ENCODE data around the gene CACNG1.
A peak's percentile ranks its signal among the peaks of the same experiment; 100 is the strongest.

CACNG1 gene

DNA sequence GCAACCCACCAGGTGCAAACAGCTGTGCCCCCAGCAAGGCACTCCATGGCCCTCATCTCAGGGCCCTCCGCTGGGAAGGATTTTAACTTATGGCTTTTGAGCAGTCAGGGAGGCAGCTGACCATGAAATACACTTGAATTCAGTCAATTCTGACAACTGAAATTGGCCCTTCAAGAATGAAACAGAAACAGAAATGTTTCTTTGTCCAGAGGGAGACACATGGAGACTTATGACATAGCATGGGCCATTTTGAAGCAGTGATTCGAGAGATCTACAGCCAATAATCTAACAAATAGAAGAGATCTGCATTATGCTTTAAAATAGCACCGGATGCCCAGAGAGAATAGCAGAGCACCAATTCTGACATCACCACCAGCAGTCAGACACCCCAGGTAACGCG is 7.5 kb downstream of the CACNG1 start:
- no peak for DNase-seq (ENCODE audit: low spot score)

- no peak for DNase-seq (ENCODE audit: low spot score)
These were observed 8.5 kb downstream of the CACNG1 start for GRCh38 chr17:67052720-67053437.

- DNase-seq (ENCODE audit: low spot score): no peak
These were observed 9.2 kb downstream of the CACNG1 start for GRCh38 chr17:67053438-67054000.

- no peak for DNase-seq (ENCODE audit: low spot score)
These were observed 9.7 kb downstream of the CACNG1 start for GRCh38 chr17:67054011-67054591.

DNA sequence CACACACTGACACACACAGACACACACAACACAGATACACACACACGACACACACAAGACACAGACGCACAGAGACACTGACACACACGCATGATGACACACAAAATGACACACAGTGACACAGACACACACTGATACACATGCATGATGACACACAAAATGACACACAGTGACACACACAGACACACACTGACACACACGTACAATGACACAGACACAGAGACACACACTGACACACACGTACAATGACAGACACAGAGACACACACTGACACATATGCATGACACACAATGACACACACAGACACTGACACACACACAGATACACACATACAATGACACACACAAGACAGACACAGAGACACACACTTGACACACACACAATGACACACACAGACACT is 10.3 kb downstream of the CACNG1 start:
- no peak for DNase-seq (ENCODE audit: low spot score)

GRCh38 chr17:67055041-67055443 is 10.7 kb downstream of the CACNG1 start:
- no peak for DNase-seq (ENCODE audit: low spot score)

DNA sequence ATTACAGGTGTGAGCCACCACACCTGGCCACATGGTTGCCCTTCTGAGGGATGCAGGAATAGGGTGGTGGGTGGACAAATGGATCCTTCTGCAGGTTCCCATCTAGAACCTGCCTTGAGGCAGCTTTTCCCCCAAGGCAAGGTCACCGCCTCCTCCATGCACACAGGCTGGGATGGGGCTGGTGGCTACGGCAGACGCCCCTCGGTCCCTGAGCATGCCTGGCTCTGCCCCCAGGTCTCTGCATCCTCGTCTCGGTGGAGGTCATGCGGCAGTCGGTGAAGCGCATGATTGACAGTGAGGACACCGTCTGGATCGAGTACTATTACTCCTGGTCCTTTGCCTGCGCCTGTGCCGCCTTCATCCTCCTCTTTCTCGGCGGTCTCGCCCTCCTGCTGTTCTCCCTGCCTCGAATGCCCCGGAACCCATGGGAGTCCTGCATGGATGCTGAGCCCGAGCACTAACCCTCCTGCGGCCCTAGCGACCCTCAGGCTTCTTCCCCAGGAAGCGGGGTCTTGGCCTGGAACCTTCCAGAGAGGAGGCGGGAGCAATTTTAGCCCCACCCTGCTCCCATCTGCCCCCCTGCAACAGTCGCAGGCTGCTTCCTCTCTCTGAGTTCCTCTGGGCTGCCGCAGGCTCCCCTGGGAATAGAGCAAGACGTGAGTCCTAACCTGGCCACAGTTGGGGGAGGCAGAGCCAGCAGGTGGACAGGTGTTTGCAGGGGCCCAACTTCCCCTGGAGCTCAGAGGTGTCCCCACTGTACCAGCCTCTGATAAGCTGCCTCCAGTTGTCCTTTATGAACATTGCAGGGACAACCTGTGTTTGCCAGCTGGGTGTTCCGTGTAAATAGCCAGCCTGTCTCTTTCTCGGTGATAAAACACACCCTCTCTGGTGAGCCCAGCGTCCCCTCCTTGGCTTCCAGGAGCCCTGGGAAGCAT is 11.7 kb downstream of the CACNG1 start:
- no peak for DNase-seq (ENCODE audit: low spot score)

GRCh38 chr17:67056746-67057490 is 12.6 kb downstream of the CACNG1 start:
- DNase-seq (ENCODE audit: low spot score): no peak

GRCh38 chr17:67058036-67058435 is 13.7 kb downstream of the CACNG1 start:
- no peak for DNase-seq (ENCODE audit: low spot score)

DNA sequence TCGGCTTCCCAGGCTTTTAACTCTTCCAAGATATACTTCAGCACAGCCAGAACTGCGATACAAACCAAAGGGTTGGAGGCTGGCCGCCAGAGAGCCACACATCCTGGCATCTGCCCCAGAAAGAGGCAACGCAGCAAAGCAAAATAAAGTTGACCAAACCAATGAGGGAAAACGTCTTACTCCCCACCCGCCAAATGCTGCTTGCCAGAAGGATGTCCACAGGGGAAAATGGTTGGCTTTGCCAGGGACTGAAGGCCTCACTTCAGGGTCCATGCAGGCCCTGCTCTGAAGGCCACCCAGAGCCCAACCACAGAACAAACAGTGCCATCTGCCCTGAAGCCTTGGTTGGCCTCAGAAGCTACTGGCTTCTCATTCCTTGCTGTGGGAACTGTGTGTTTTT is 15.0 kb downstream of the CACNG1 start:
- DNase-seq (ENCODE audit: low spot score): no peak

DNA sequence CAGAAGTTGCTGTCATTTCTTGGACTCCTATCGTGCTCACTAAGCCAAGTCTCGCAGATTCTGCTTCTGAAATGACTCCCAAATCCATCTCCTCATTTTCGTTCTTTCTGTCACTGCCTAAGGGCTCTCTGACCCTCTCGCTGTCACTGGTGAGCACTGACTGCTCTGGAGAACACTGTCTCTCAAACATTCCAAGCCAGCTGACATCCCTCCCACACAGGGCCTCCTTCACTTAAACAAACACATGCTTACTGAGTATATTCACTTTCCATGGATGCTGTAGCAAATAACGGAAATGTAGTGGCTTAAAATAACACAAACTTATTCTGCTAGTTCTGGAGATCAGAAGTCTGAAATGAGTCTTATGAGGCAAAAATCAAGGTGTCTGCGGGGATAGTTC is 18.8 kb downstream of the CACNG1 start:
- no peak for DNase-seq (ENCODE audit: low spot score)

DNA sequence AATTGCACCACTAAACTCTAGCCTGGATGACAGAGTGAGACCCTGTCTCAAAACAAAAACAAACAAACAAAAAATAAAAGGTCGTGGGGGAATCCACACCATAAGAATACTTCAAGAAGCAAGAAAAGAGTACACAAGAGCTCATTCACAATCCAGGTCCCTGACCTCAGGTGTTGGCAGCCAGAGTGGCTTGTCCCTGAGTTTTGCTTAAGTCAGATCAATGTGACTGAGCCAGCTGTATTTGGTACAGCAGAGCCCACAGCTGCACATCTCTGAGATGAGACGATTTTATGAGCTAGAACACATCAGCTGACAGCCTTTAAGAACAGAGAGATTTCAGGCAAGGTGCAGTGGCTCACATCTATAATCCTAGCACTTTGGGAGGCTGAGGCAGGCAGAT is 22.4 kb downstream of the CACNG1 start:
- DNase-seq (ENCODE audit: low spot score): no peak

DNA sequence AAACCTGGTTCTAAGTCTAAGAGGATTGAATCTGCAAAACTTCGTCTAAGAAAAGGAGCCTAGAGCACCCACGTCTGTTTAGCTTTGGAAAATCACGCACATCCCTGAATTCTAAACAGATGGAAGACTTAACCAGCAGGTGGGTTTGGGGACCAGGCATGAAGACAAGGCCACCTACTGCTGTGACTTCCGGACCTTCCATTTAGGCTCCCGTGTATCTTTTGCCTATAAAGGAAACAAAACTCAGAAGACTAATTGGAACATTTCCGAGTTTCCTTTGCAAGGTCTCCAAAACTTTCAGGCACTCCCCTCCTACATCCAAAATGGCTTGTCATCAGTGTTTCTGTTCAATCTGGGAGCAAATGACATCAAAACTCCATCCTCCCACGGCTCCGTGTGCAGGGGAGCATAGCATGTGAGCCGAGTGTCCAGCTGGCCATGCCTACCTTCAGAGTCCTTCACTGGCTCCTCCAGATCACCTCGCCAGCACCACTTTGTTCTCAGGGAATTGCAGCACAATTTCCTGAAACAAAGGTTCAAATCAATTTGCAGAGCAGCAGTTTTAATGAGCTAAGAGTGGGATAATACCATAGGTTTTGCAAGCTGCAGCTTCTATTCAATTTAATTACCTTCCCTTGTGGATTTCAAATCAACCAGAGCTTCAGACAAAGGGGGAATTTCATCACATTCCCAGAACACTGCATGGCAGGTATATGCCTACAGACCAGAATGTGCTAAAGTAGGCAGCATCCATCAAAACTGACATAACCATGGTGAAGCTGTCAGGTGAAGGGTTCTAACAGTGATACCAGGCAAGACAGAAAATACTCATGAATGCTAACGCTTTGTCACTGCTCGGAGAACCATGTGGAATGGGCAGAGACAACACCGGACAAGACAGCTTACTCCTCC is 23.5 kb downstream of the CACNG1 start:
- DNase-seq (ENCODE audit: low spot score): no peak

DNA sequence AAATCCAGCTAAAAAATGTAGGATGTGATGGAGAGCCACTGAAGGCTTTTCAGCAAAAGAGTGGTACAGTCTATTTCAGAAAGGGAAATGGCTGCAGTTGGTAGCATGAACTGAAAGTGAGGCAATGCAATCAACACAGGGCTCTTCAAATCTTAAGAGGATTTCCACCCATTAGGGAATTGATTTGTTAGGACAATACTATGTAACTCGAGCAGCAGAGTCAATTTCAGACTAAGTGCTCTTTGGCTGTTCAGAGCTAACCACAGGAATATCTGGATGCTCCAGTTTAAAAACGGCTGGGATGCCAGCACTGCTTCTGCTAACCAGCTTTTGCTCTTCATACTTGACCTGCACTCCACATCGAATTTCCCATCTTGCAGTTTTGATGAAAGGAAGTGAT is 24.6 kb downstream of the CACNG1 start:
- no peak for DNase-seq (ENCODE audit: low spot score)

DNA sequence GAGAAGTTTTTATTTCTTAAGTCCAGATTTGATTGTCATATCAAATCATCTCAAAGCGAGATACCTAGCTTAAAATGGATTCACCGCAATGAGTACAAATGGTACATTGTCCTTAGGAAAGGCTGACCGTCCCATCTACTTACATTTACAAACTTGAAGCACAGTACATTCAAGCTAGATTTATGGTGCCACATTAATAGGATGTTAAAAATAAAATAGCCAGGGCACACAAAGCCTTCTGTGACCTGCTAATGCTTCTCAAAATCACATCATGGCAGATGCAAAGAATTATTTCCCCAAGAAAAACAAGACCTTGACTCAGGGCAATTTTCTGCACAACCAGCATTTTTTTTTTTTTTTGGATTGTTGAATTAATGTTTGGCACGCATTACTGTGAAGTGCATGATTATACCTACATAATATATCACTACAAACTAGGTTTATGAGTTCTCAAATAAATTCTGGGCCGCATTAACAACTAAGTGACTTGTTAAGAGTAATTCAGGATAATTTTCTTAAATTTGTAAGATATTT is 25.3 kb downstream of the CACNG1 start:
- no peak for DNase-seq (ENCODE audit: low spot score)

DNA sequence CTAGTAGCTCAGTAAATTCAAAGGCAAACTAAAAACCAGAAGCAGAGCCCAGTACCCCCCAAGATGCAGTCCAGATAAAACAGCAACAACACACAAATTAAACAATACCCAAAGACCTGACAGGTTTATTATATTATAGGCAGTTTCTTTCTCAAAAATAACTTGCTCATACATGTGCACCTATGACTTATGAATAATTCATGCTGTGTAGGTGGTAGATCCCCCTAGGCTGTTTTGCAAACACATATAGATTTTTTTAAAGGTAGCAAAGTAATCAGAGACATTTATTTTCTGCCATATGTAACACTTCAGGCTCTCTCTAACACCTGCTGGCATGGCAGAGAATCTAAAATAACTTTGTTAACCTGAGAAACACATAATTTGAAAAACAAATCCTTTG is 27.2 kb downstream of the CACNG1 start:
- DNase-seq (ENCODE audit: low spot score): no peak

- DNase-seq (ENCODE audit: low spot score): no peak
These were observed 28.5 kb downstream of the CACNG1 start for GRCh38 chr17:67072885-67073284.

DNA sequence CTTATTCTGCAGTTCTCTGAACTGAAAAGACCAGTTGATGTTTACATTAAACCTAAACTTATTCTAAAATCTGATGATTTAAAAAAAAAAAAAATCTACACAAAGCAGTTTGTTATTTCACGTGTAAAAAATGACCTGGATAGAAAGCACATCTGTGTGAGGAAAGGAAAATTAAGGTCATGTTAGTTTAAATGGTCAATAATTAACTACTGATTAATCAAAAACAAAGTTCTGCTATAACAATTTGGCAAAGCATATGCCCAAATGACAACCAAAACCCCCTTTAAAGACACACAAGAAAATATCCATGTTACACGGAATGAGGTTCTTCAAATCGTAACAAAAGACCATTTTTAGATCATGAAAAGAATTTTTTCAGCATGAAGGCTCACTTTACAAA is 30.4 kb downstream of the CACNG1 start:
- no peak for DNase-seq (ENCODE audit: low spot score)

- peak; percentile 34 for DNase-seq (ENCODE audit: low spot score)
These were observed 31.9 kb downstream of the CACNG1 start for GRCh38 chr17:67076290-67076689.

DNA sequence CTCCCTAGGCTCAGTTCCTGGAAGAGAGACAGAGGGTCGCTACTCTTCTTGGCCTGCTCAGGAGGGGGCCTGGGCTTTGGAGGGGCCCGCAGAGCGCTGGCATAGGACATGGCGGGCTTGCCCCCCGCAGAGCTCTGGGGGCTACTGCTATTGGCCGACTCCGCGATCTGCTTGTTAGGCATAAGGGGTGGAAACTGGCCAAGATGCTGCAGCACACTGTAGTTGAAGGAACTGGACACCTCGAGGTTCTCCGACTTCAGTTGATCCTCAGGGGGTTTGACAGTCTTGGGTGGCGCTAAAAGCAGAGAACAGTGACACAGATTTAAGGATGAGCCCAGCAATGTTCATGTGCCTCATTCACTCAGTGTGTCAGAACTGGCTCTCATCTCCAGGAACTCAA is 33.9 kb downstream of the CACNG1 start:
- no peak for DNase-seq (ENCODE audit: low spot score)

DNA sequence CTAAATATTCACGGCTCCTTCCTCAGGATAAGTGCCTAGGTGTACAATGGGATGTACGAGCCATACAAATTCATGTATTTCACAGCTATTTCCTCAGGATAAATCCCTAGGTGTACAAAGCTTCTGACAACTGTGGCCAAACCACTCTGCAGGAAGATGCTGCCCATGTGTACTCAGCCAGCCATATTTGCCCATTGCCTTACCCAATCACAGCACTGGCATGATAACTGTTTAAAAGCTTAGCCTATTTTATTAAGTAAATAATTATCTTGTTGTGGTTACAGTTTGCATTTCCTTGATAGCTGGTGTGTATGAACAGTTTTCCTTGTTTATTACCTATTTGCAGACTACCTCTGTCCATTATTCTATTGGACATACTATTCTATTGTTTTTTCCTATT is 35.1 kb downstream of the CACNG1 start:
- DNase-seq (ENCODE audit: low spot score): no peak
